ENCODE measurements around the gene SLC26A5. TPM values are rescaled to one million over a fixed set of nuclear protein-coding genes. Genes with fewer than 3 reads are reported as not detected.

The SLC26A5 gene
- total RNA-seq, 2 experiments from 2014 or later = not detected

- Histone ChIP-seq H3K36me3 (ENCODE audit: insufficient read depth, low read length) (no peaks in the 10 kb centered on the region), H3K27ac (ENCODE audit: low read depth, low read length, poor library complexity, severe bottlenecking) (no peak overlapping the region), H3K4me3 (ENCODE audit: low read depth, low read length, poor library complexity, severe bottlenecking) (no peak overlapping the region), H3K79me2 (ENCODE audit: insufficient read depth, low read depth, low read length) (no peaks in the 10 kb centered on the region), H2AFZ (ENCODE audit: low read length) (no peak overlapping the region), H3K4me1 (ENCODE audit: insufficient read depth, low read length, poor library complexity, severe bottlenecking) (no peaks in the 10 kb centered on the region), H3K9me3 (ENCODE audit: low read length) (no peaks in the 10 kb centered on the region), H4K20me1 (ENCODE audit: insufficient read depth, low read length) (no peaks in the 10 kb centered on the region), H3K4me2 (ENCODE audit: low read length) (no peak overlapping the region), H3K9me2 (ENCODE audit: insufficient read depth, low read length) (no peaks in the 10 kb centered on the region)
- ChIA-PET CTCF (ENCODE audit: unreplicated experiment) (no interaction called here), POLR2A (interaction anchor here (0.6 to 1.1 kb wide), 3 partner anchors 11 to 537 kb away, joined by 3 to 4 read pairs (median 4); no protein-coding TSS in a partner anchor)
- TF ChIP-seq CTCF (conservative IDR thresholded peaks at IDR 0.05; ENCODE audit: low read length) (no peak), EZH2phosphoT487 (IDR thresholded peaks at IDR 0.05; ENCODE audit: borderline replicate concordance, low read depth, low read length) (no peak)
- no TSS peak for BruUV-seq (replicated peaks)
- no peak for DNase-seq (ENCODE audit: low spot score)
- intact Hi-C loops (cut with micrococcal nuclease; ENCODE audit: unreplicated experiment) = no loop called here
Measured at GRCh38 chr7:103379270-103379975, 66.6 kb downstream of the SLC26A5 start.

- peaks cover 18% of the 10 kb centered on the region for H3K36me3 ChIP-seq (ENCODE audit: insufficient read depth, low read length)
- intact Hi-C loops (cut with micrococcal nuclease; ENCODE audit: unreplicated experiment) = no loop called here
Measured at GRCh38 chr7:103373866-103374643, 72.0 kb downstream of the SLC26A5 start.

More at GRCh38 chr7:103373866-103374643, 72.0 kb downstream of the SLC26A5 start:
- no peaks in the 10 kb centered on the region for H3K79me2 ChIP-seq (ENCODE audit: insufficient read depth, low read depth, low read length)
- TF ChIP-seq EZH2phosphoT487 (IDR thresholded peaks at IDR 0.05; ENCODE audit: borderline replicate concordance, low read depth, low read length) (no peak), CTCF (conservative IDR thresholded peaks at IDR 0.05; ENCODE audit: low read length) (no peak)
- H3K9me3 ChIP-seq (ENCODE audit: low read length) = no peaks in the 10 kb centered on the region
- no peaks in the 10 kb centered on the region for H3K4me1 ChIP-seq (ENCODE audit: insufficient read depth, low read length, poor library complexity, severe bottlenecking)
- no peaks in the 10 kb centered on the region for H4K20me1 ChIP-seq (ENCODE audit: insufficient read depth, low read length)
- DNase-seq (ENCODE audit: low spot score) = no peak
- no peak overlapping the region for H2AFZ ChIP-seq (ENCODE audit: low read length)
- no TSS peak for BruUV-seq (replicated peaks)
- POLR2A ChIA-PET = no interaction called here
- no peak overlapping the region for H3K27ac ChIP-seq (ENCODE audit: low read depth, low read length, poor library complexity, severe bottlenecking)
- CTCF ChIA-PET (ENCODE audit: unreplicated experiment) = no interaction called here
- no peaks in the 10 kb centered on the region for H3K9me2 ChIP-seq (ENCODE audit: insufficient read depth, low read length)
- H3K4me3 ChIP-seq (ENCODE audit: low read depth, low read length, poor library complexity, severe bottlenecking) = no peak overlapping the region
- no peak overlapping the region for H3K4me2 ChIP-seq (ENCODE audit: low read length)

All from OCI-LY7 (cell line).